Upper lobe of right lung (tissue), 1 donor: Measurements from ENCODE around the gene METTL8. TPM values are rescaled to one million over a fixed set of nuclear protein-coding genes. Genes with fewer than 3 reads are reported as not detected.
"Not testable (repeated sequence)": the region's sequence is repeated elsewhere in the genome, so short reads cannot be mapped to it uniquely, and the experiment has no call there.

ENCODE experiments used
- ATAC-seq: fragments of 200-7000 bp; cut with Tn5 transposase; one replicate; pipeline ENCODE4 v1.9.1; 2020; ENCODE audit warnings: mild to moderate bottlenecking, moderate library complexity
- DNase-seq: peaks from one replicate; pipeline ENCODE4 v3.0.0-alpha.2; 2020
- H3K27ac ChIP-seq: fragments of 200-600 bp; one replicate; pipeline ENCODE4 v1.8.0; 2022
- H3K27me3 ChIP-seq: fragments of 200-600 bp; one replicate; pipeline ENCODE4 v1.8.0; 2022; ENCODE audit warnings: mild to moderate bottlenecking
- H3K36me3 ChIP-seq: fragments of 200-600 bp; one replicate; pipeline ENCODE4 v1.8.0; 2022
- H3K4me1 ChIP-seq: fragments of 200-600 bp; one replicate; pipeline ENCODE4 v1.8.0; 2022
- H3K4me3 ChIP-seq: fragments of 200-600 bp; one replicate; pipeline ENCODE4 v1.8.0; 2022; ENCODE audit warnings: mild to moderate bottlenecking
- H3K9me3 ChIP-seq: fragments of 200-600 bp; one replicate; pipeline ENCODE4 v1.8.0; 2022
- intact Hi-C: fragments of 100-400 bp; cut with DNase I; formaldehyde crosslinking; loops from one replicate; pipeline ENCODE4 v1.11.0; 2022
- total RNA-seq: library from RNA; stranded (reverse); fragmentation: NEBNext Ultra II Directional; extraction: Animal tissue kit (Norgen Biotek cat#: 25700); gene quantifications from one replicate; pipeline ENCODE4 v1.2.1, GENCODE V29; 2021
- TF ChIP-seq, protein P1 (sequence below): fragments of 200-600 bp; IDR thresholded peaks from one replicate; pipeline ENCODE4 v1.8.0; 2022; ENCODE audit warnings: antibody characterized with exemption
- donor health status: DM: no; HTN: yes; CAD: no; lungs with severe emphysema.

The METTL8 gene
- total RNA-seq, 1 donor from 2014 or later, result 18.2 TPM

DNA sequence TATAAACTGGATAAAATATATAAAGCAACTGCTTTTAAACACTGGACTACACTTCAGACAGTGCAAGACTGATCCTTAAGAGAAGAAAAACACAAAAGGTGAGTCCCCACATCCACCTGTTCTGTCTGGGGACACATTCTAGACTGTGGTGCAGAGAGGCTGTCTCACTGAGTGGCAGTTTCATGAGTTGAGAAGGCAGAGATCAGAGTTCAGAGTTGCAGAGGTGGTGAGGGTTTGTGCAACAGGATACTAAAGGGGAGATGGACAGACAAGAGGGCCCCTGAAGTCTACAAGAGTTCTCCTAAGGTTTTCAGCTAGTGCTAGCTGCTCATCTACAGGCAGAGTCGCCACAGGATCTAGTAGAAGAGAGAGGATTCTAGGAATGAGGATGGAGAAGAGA, 68.0 kb downstream of the METTL8 start:
- Histone ChIP-seq H3K27ac (no peak overlapping the region), H3K4me1 (no peaks in the 10 kb centered on the region), H3K9me3 (no peaks in the 10 kb centered on the region), H3K27me3 (no peaks in the 10 kb centered on the region), H3K36me3 (no peaks in the 10 kb centered on the region), H3K4me3 (no peak overlapping the region)
- DNase-seq, result no peak
- intact Hi-C loops, result no loop called here
- no peak for ATAC-seq
- TF ChIP-seq, protein P1, sequence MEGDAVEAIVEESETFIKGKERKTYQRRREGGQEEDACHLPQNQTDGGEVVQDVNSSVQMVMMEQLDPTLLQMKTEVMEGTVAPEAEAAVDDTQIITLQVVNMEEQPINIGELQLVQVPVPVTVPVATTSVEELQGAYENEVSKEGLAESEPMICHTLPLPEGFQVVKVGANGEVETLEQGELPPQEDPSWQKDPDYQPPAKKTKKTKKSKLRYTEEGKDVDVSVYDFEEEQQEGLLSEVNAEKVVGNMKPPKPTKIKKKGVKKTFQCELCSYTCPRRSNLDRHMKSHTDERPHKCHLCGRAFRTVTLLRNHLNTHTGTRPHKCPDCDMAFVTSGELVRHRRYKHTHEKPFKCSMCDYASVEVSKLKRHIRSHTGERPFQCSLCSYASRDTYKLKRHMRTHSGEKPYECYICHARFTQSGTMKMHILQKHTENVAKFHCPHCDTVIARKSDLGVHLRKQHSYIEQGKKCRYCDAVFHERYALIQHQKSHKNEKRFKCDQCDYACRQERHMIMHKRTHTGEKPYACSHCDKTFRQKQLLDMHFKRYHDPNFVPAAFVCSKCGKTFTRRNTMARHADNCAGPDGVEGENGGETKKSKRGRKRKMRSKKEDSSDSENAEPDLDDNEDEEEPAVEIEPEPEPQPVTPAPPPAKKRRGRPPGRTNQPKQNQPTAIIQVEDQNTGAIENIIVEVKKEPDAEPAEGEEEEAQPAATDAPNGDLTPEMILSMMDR, result no peak

DNA sequence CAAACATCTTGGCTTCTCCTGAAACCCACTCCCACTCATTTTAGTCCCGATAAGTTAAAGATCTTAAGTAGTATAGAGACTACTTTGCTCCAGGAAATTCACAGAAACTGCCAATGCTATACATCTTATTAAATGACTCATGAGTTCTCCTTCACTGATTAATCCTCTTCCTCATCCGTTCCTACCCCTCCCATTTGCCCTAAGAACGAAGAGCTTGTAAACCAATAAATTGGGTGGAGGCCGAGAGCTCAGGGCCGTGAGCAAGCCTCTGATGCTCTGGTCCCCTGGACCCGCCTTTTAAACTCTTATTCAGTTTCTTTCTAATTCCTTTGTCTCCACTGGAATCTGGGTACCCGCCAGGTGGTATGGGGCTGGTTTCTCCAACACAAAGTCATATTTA, 68.6 kb downstream of the METTL8 start:
- Histone ChIP-seq H3K4me1 (no peaks in the 10 kb centered on the region), H3K27ac (no peak overlapping the region), H3K9me3 (no peaks in the 10 kb centered on the region), H3K36me3 (no peaks in the 10 kb centered on the region), H3K27me3 (no peaks in the 10 kb centered on the region), H3K4me3 (no peak overlapping the region)
- TF ChIP-seq, protein P1, result no peak
- intact Hi-C loops, result no loop called here
- ATAC-seq, result no peak
- DNase-seq, result no peak

DNA sequence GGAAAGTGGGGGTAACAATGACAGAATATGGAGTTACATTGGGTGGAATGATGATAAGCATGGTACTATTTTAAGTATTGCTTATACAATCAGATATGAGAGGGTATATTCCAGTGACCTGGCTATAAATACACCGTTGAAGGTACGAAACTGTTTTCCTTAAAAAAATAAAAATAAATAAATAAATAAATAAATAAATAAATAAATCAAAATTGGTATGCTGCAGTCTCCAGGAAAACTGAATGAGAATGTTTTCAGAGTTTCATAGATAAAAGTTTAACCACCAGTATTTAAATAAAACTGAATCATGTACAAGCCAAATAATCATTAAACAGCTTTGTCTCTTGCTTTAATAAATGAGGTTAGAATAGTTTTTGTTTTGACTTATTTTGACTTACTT, 71.4 kb downstream of the METTL8 start:
- TF ChIP-seq, protein P1, result no peak
- intact Hi-C loops, result no loop called here

DNA sequence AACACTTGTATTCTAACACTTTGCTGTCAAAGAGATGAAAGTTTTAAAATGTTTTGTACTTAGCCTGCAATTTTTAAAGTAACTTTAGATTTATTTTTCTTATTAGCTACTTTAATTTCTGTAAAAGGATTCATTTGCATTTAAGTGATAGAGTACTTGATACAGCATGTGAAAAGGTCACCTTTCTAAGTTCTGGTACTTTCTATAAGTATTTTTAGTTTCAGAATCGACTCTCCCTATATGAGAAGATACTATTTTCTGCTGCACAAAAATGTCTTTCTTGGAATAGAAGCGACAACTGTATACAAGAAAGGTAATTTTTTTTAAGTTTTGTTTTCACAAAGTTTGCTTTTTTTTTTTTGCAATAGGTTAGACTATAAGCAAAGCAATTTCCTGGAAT, 72.9 kb downstream of the METTL8 start:
- ATAC-seq (no peak), DNase-seq (no peak)
- Histone ChIP-seq H3K4me1 (no peaks in the 10 kb centered on the region), H3K4me3 (no peak overlapping the region), H3K27me3 (no peaks in the 10 kb centered on the region), H3K27ac (no peak overlapping the region), H3K9me3 (no peaks in the 10 kb centered on the region), H3K36me3 (no peaks in the 10 kb centered on the region)
- TF ChIP-seq, protein P1, result no peak
- intact Hi-C loops, result no loop called here

More for the DNA sequence above, 71.4 kb downstream of the METTL8 start:
- H3K4me1 ChIP-seq, result no peaks in the 10 kb centered on the region
- no peaks in the 10 kb centered on the region for H3K9me3 ChIP-seq
- H3K36me3 ChIP-seq, result no peaks in the 10 kb centered on the region
- DNase-seq, result no peak
- H3K4me3 ChIP-seq, result no peak overlapping the region
- no peak for ATAC-seq
- no peak overlapping the region for H3K27ac ChIP-seq
- no peaks in the 10 kb centered on the region for H3K27me3 ChIP-seq

DNA sequence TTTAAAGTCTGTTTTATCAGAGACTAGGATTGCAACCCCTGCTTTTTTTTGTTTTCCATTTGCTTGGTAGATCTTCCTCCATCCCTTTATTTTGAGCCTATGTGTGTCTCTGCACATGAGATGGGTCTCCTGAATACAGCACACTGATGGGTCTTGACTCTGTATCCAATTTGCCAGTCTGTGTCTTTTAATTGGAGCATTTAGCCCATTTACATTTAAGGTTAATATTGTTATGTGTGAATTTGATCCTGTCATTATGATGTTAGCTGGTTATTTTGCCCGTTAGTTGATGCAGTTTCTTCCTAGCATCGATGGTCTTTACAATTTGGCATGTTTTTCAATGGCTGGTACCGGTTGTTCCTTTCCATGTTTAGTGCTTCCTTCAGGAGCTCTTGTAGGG, 80.0 kb downstream of the METTL8 start:
- intact Hi-C loops, H3K4me3 ChIP-seq, H3K27ac ChIP-seq, ATAC-seq, DNase-seq, H3K4me1 ChIP-seq, H3K36me3 ChIP-seq, H3K9me3 ChIP-seq, H3K27me3 ChIP-seq: not testable (repeated sequence)

DNA sequence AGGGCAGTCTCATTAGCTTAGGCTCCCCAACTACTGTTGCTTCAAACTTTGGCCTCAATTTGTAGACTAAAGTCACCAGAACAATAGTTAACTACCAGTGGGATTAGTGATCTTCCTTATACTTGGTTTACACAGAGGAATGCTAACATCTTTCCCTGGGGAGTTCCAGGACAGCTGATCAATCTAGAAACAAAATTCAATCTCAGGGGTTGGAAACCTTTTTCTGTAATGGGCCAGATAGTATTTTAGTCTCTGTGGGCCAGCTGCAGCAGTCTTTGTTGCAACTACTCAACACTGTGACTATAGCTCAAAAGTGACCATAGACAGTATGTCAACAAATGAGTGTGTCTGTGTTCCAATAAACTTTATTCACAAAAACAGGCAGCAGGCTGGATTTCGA, 85.7 kb downstream of the METTL8 start:
- intact Hi-C loops, result no loop called here
- H3K27ac ChIP-seq, result no peak overlapping the region
- no peak for DNase-seq
- H3K9me3 ChIP-seq, result no peaks in the 10 kb centered on the region
- no peak for ATAC-seq
- TF ChIP-seq, protein P1, result no peak
- no peaks in the 10 kb centered on the region for H3K4me1 ChIP-seq
- H3K36me3 ChIP-seq, result no peaks in the 10 kb centered on the region
- H3K27me3 ChIP-seq, result no peaks in the 10 kb centered on the region
- H3K4me3 ChIP-seq, result no peak overlapping the region
